Vagina (tissue), 2 donors: ENCODE measurements around the gene CUX1. TPM values are rescaled to one million over a fixed set of nuclear protein-coding genes. Genes with fewer than 3 reads are reported as not detected.

Source experiments
- DNase-seq, 2 donors: peaks; one replicate each; pipeline ENCODE4 v3.0.0-alpha.2; 2017; ENCODE audit errors: extremely low spot score in 2 of 2
- H3K27ac ChIP-seq: fragments of 200-600 bp; sonication (generic); one replicate; pipeline ENCODE4 v1.5.1; 2019
- H3K27me3 ChIP-seq: fragments of 200-600 bp; sonication (generic); one replicate; pipeline ENCODE4 v1.5.1; 2019
- H3K36me3 ChIP-seq, 2 donors: fragments of 200-600 bp; sonication (generic); one replicate each; pipeline ENCODE4 v1.5.1; 2017 to 2019
- H3K4me1 ChIP-seq: fragments of 200-600 bp; sonication (generic); one replicate; pipeline ENCODE4 v1.5.1; 2019
- H3K4me3 ChIP-seq, 2 donors: fragments of 200-600 bp; sonication (generic); 1 replicate in 1 of 2; 2 replicates in 1 of 2; pipeline ENCODE4 v1.5.1; 2016 to 2019
- H3K9me3 ChIP-seq: fragments of 200-600 bp; sonication (generic); one replicate; pipeline ENCODE4 v1.5.1; 2019
- CTCF ChIP-seq, 3 experiments: fragments of 450-650 bp in 2 of 3; fragments of 200-600 bp in 1 of 3; sonication (generic) in 1 of 3; IDR thresholded peaks; one replicate each; pipeline ENCODE4 v1.5.1; 2017 to 2019; ENCODE audit warnings: antibody characterized with exemption in 3 of 3, mild to moderate bottlenecking in 2 of 3, moderate library complexity in 2 of 3
- POLR2A ChIP-seq, 2 donors: fragments of 450-650 bp; IDR thresholded peaks; one replicate each; pipeline ENCODE4 v1.6.1; 2017; ENCODE audit warnings: antibody characterized with exemption in 2 of 2, mild to moderate bottlenecking in 2 of 2, moderate library complexity in 2 of 2
- POLR2AphosphoS5 ChIP-seq, 2 donors: sonication (generic); formaldehyde crosslinking; IDR thresholded peaks; one replicate each; pipeline ENCODE4 v1.9.0; 2017; ENCODE audit warnings: antibody characterized with exemption in 2 of 2, mild to moderate bottlenecking in 2 of 2, low read depth in 1 of 2; ENCODE audit not compliant: insufficient read depth in 1 of 2
- intact Hi-C: fragments of 100-400 bp; cut with DNase I; formaldehyde crosslinking; loops from one replicate; pipeline ENCODE4 v1.15.1; 2023
- total RNA-seq: library from RNA; depleted of rRNA; stranded (reverse); fragments of >200 nt; gene quantifications from one replicate; pipeline ENCODE4 v1.2.3, GENCODE V29; 2016

CUX1 gene
- total RNA-seq, 1 donor from 2014 or later: 65.3 TPM

DNA sequence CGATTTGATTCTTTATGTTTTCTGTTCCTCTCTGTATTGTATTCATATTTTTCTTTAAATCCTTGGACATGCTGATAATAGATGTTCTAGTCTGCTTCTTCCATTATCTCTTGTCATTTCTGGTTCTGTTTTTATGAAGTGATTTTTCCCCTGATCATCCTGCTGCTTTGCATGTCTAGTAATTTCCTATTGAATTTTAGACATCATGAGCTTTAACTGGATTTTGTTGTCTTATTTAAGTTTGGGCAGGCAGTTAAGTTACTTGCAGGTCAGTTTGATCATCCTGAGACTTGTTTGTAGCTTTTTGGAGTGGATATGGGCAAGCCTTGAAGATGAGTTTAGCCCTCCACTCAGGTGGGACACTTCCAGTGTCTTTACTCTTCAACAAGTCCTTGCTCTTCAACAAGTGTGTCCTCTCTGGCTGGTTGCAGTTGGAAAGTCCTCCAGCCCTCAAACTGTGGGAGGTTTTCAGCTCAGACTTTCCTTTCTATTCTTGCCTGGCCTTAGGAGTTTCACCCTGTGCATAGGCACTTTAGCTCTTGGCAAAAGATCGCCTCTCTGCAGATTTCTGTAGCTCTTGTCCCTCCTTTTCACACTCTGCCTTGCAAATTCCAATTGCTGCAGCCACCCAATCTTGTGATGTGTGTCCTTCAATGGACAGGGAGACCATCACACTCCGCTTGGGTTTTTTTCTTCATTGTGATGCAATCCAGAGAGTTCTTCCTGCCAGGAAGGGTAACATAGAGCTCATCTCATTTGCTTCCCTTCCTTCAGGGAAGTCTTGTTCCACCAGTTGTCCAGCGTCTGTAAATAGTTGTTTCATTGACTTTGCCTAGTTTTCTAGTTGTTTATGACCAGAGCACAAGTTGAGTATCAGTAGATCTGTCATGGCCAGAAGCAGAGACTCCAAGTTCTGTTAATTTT is 272.0 kb downstream of the CUX1 start:
- Histone ChIP-seq H3K4me3 (no peak overlapping the region), H3K27me3 (no peaks in the 10 kb centered on the region), H3K27ac (no peak overlapping the region), H3K4me1 (peaks cover 11% of the 10 kb centered on the region), H3K9me3 (no peaks in the 10 kb centered on the region), H3K36me3 (no peaks in the 10 kb centered on the region)
- intact Hi-C loops: no loop called here
- TF ChIP-seq CTCF (IDR thresholded peaks at IDR 0.05): no peak
- TF ChIP-seq POLR2A (IDR thresholded peaks at IDR 0.05): no peak
- no peak for TF ChIP-seq POLR2AphosphoS5 (IDR thresholded peaks at IDR 0.05; ENCODE audit: insufficient read depth in 1 of 2, low read depth in 1 of 2)
- DNase-seq: no peak

- H3K27me3 ChIP-seq: no peaks in the 10 kb centered on the region
- H3K27ac ChIP-seq: no peak overlapping the region
- no peaks in the 10 kb centered on the region for H3K9me3 ChIP-seq
- TF ChIP-seq POLR2A (IDR thresholded peaks at IDR 0.05) (no peak), CTCF (IDR thresholded peaks at IDR 0.05) (no peak), POLR2AphosphoS5 (IDR thresholded peaks at IDR 0.05; ENCODE audit: insufficient read depth in 1 of 2, low read depth in 1 of 2) (no peak)
- H3K4me1 ChIP-seq: peaks cover 11% of the 10 kb centered on the region
- DNase-seq: peak in 1 of 2 donors; percentile 52
- intact Hi-C loops: no loop called here
- no peaks in the 10 kb centered on the region for H3K36me3 ChIP-seq
- peak overlapping the region in 1 of 2 donors; percentile 5 for H3K4me3 ChIP-seq
These were observed 276.3 kb downstream of the CUX1 start for GRCh38 chr7:102093599-102094315.

GRCh38 chr7:102094316-102094650 is 276.9 kb downstream of the CUX1 start:
- Histone ChIP-seq H3K4me3 (no peak overlapping the region), H3K27ac (no peak overlapping the region), H3K36me3 (no peaks in the 10 kb centered on the region), H3K4me1 (peaks cover 11% of the 10 kb centered on the region), H3K27me3 (no peaks in the 10 kb centered on the region), H3K9me3 (no peaks in the 10 kb centered on the region)
- intact Hi-C loops: no loop called here
- no peak for TF ChIP-seq POLR2A (IDR thresholded peaks at IDR 0.05)
- DNase-seq: no peak

- Histone ChIP-seq H3K4me3 (no peak overlapping the region), H3K27ac (no peak overlapping the region), H3K9me3 (no peaks in the 10 kb centered on the region), H3K36me3 (no peaks in the 10 kb centered on the region), H3K27me3 (no peaks in the 10 kb centered on the region), H3K4me1 (peaks cover 11% of the 10 kb centered on the region)
- intact Hi-C loops: no loop called here
- TF ChIP-seq POLR2A (IDR thresholded peaks at IDR 0.05) (no peak), CTCF (IDR thresholded peaks at IDR 0.05) (no peak), POLR2AphosphoS5 (IDR thresholded peaks at IDR 0.05; ENCODE audit: insufficient read depth in 1 of 2, low read depth in 1 of 2) (no peak)
- peak; percentile 12 to 49 for DNase-seq
These were observed 278.0 kb downstream of the CUX1 start for GRCh38 chr7:102095321-102096011.

GRCh38 chr7:102096012-102096332 is 278.5 kb downstream of the CUX1 start:
- H3K27me3 ChIP-seq: no peaks in the 10 kb centered on the region
- TF ChIP-seq POLR2A (IDR thresholded peaks at IDR 0.05) (no peak), POLR2AphosphoS5 (IDR thresholded peaks at IDR 0.05; ENCODE audit: insufficient read depth in 1 of 2, low read depth in 1 of 2) (no peak), CTCF (IDR thresholded peaks at IDR 0.05) (no peak)
- no peak overlapping the region for H3K27ac ChIP-seq
- H3K4me3 ChIP-seq: no peak overlapping the region
- peaks cover 11% of the 10 kb centered on the region for H3K4me1 ChIP-seq
- intact Hi-C loops: no loop called here
- no peaks in the 10 kb centered on the region for H3K9me3 ChIP-seq
- H3K36me3 ChIP-seq: no peaks in the 10 kb centered on the region
- peak; percentile 34 to 72 for DNase-seq
